ENCODE measurements around the gene KCNMA1.

KCNMA1 gene

GRCh38 chr10:77510294-77510693 lies 127.3 kb downstream of the KCNMA1 start:
- H3K4me3 ChIP-seq (ENCODE audit: low read depth, low read length) = no peak overlapping the region
- no peak for DNase-seq (ENCODE audit: low read depth)
- TF ChIP-seq CTCF (IDR thresholded peaks at IDR 0.05; ENCODE audit: low read depth, low read length) = no peak
- TF ChIP-seq, protein P1, sequence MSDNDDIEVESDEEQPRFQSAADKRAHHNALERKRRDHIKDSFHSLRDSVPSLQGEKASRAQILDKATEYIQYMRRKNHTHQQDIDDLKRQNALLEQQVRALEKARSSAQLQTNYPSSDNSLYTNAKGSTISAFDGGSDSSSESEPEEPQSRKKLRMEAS (IDR thresholded peaks at IDR 0.05; ENCODE audit: low read depth, low read length) = no peak
- no peak for TF ChIP-seq MYC (IDR thresholded peaks at IDR 0.05; ENCODE audit: low read depth, low read length)
- no peak for TF ChIP-seq POLR2A (IDR thresholded peaks at IDR 0.05; ENCODE audit: extremely low read depth, insufficient read length)

DNA sequence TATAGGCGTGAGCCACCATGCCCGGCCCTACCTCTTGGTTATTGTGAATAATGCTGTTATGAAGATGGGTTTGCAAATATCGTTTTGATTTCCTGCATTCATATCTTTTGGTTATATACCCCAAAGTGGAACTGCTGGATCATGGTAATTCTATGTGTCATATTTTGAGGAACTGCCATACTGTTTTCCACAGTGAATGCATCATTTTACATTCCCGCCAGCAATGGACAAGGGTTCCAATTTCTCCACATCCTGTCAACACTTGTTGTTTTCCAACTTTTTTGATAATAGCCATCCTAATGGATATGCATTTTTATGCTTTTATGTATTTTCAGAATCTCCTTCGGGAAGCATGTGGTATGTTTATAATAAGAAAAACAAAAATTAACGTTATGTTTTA lies 128.2 kb downstream of the KCNMA1 start:
- H3K4me3 ChIP-seq (ENCODE audit: low read depth, low read length) = no peak overlapping the region
- TF ChIP-seq MYC (IDR thresholded peaks at IDR 0.05; ENCODE audit: low read depth, low read length) (no peak), CTCF (IDR thresholded peaks at IDR 0.05; ENCODE audit: low read depth, low read length) (no peak), POLR2A (IDR thresholded peaks at IDR 0.05; ENCODE audit: extremely low read depth, insufficient read length) (no peak)
- TF ChIP-seq, protein P1 (IDR thresholded peaks at IDR 0.05; ENCODE audit: low read depth, low read length) = no peak

GRCh38 chr10:77507291-77507880 lies 130.2 kb downstream of the KCNMA1 start:
- no peak overlapping the region for H3K4me3 ChIP-seq (ENCODE audit: low read depth, low read length)
- TF ChIP-seq POLR2A (IDR thresholded peaks at IDR 0.05; ENCODE audit: extremely low read depth, insufficient read length) (no peak), CTCF (IDR thresholded peaks at IDR 0.05; ENCODE audit: low read depth, low read length) (no peak), MYC (IDR thresholded peaks at IDR 0.05; ENCODE audit: low read depth, low read length) (no peak)
- TF ChIP-seq, protein P1 (IDR thresholded peaks at IDR 0.05; ENCODE audit: low read depth, low read length) = no peak
- no peak for DNase-seq (ENCODE audit: low read depth)

More for the DNA sequence above, 128.2 kb downstream of the KCNMA1 start:
- DNase-seq (ENCODE audit: low read depth) = no peak

GRCh38 chr10:77506517-77507200 lies 130.9 kb downstream of the KCNMA1 start:
- DNase-seq (ENCODE audit: low read depth) = no peak
- TF ChIP-seq POLR2A (IDR thresholded peaks at IDR 0.05; ENCODE audit: extremely low read depth, insufficient read length) (no peak), MYC (IDR thresholded peaks at IDR 0.05; ENCODE audit: low read depth, low read length) (no peak), CTCF (IDR thresholded peaks at IDR 0.05; ENCODE audit: low read depth, low read length) (no peak)
- TF ChIP-seq, protein P1 (IDR thresholded peaks at IDR 0.05; ENCODE audit: low read depth, low read length) = no peak
- H3K4me3 ChIP-seq (ENCODE audit: low read depth, low read length) = no peak overlapping the region

- no peak for DNase-seq (ENCODE audit: low read depth)
- no peak overlapping the region for H3K4me3 ChIP-seq (ENCODE audit: low read depth, low read length)
- TF ChIP-seq MYC (IDR thresholded peaks at IDR 0.05; ENCODE audit: low read depth, low read length) (no peak), POLR2A (IDR thresholded peaks at IDR 0.05; ENCODE audit: extremely low read depth, insufficient read length) (no peak), CTCF (IDR thresholded peaks at IDR 0.05; ENCODE audit: low read depth, low read length) (no peak)
- TF ChIP-seq, protein P1 (IDR thresholded peaks at IDR 0.05; ENCODE audit: low read depth, low read length) = no peak
These were observed 131.9 kb downstream of the KCNMA1 start for GRCh38 chr10:77505431-77506334.

Measured in NB4 (cell line).